HT1080 (cell line): ENCODE results near the gene DAND5. TPM values are rescaled to one million over a fixed set of nuclear protein-coding genes. Genes with fewer than 3 reads are reported as not detected.
A peak's percentile ranks its signal among the peaks of the same experiment; 100 is the strongest.

Source experiments
- DNase-seq: peaks from one replicate; pipeline ENCODE4 v3.0.0-alpha.2; 2015; ENCODE audit warnings: low read depth
- small RNA-seq: library from RNA; depleted of rRNA; stranded (forward); fragments of <200 nt; gene quantifications from one replicate; pipeline ENCODE3, GENCODE V24; 2014
- total RNA-seq: library from RNA; depleted of rRNA; stranded (reverse); fragments of >200 nt; shearing (Covaris generic); gene quantifications from 2 replicates; pipeline ENCODE4 v1.2.3, GENCODE V29; 2014; rRNA removed

The DAND5 gene
- total RNA-seq, 1 experiment from 2014 or later: 0.31 TPM

- peak; percentile 30 for DNase-seq
Measured at GRCh38 chr19:13022111-13022858, 52.9 kb downstream of the DAND5 start.

GRCh38 chr19:13022859-13023636 is 53.7 kb downstream of the DAND5 start:
- peak; percentile 82 for DNase-seq

- DNase-seq: no peak
Measured at GRCh38 chr19:13023656-13024055, 54.3 kb downstream of the DAND5 start.

Small RNA genes within 50 kb of the gene (small RNA-seq; reads per million reads assigned to genes)
- not detected for gene MIR5695
- gene MIR6515: 0.07 reads per million

Other genes starting within 250 kb of the DAND5 start
- 11.8 and 19.1 TPM in 2 replicates for gene TNPO2, start 245.6 kb upstream of the DAND5 start, total RNA-seq
- 290 and 342 TPM in 2 replicates for gene TRIR, start 234.9 kb upstream of the DAND5 start, total RNA-seq
- gene GET3, start 232.1 kb upstream of the DAND5 start, total RNA-seq: 138 and 140 TPM in 2 replicates
- not detected in 2 replicates for gene BEST2, start 217.8 kb upstream of the DAND5 start, total RNA-seq
- gene HOOK2, start 194.0 kb upstream of the DAND5 start, total RNA-seq: 4.7 and 6.9 TPM in 2 replicates
- gene JUNB, start 178.1 kb upstream of the DAND5 start, total RNA-seq: 33.9 and 38.1 TPM in 2 replicates
- gene PRDX2, start 167.8 kb upstream of the DAND5 start, total RNA-seq: 88.6 and 94.3 TPM in 2 replicates
- gene THSD8, start 167.5 kb upstream of the DAND5 start, total RNA-seq: not detected in 2 replicates
- gene RNASEH2A, start 163.0 kb upstream of the DAND5 start, total RNA-seq: 52.9 and 68.6 TPM in 2 replicates
- gene RTBDN, start 135.0 kb upstream of the DAND5 start, total RNA-seq: not detected in 2 replicates
- 1.9 and 3.2 TPM in 2 replicates for gene MAST1, start 131.1 kb upstream of the DAND5 start, total RNA-seq
- 0.70 and 0.74 TPM in 2 replicates for gene DNASE2, start 88.1 kb upstream of the DAND5 start, total RNA-seq
- not detected in 2 replicates for gene KLF1, start 82.4 kb upstream of the DAND5 start, total RNA-seq
- gene GCDH, start 78.4 kb upstream of the DAND5 start, total RNA-seq: 29.0 and 29.7 TPM in 2 replicates
- gene SYCE2, start 50.3 kb upstream of the DAND5 start, total RNA-seq: 0.24 TPM in 1 of 2 replicates, not detected in the other
- gene FARSA, start 35.9 kb upstream of the DAND5 start, total RNA-seq: 192 and 239 TPM in 2 replicates
- gene CALR, start 31.0 kb upstream of the DAND5 start, total RNA-seq: 1,453 and 1,684 TPM in 2 replicates
- gene RAD23A, start 23.7 kb upstream of the DAND5 start, total RNA-seq: 178 and 212 TPM in 2 replicates
- 75.2 and 77.3 TPM in 2 replicates for gene GADD45GIP1, start 12.4 kb upstream of the DAND5 start, total RNA-seq
- 12.4 and 21.7 TPM in 2 replicates for gene NFIX, start 25.9 kb downstream of the DAND5 start, total RNA-seq
- not detected in 2 replicates for gene LYL1, start 133.3 kb downstream of the DAND5 start, total RNA-seq
- 56.0 and 56.6 TPM in 2 replicates for gene TRMT1, start 147.2 kb downstream of the DAND5 start, total RNA-seq
- 126 and 181 TPM in 2 replicates for gene NACC1, start 148.7 kb downstream of the DAND5 start, total RNA-seq
- gene STX10, start 180.8 kb downstream of the DAND5 start, total RNA-seq: 109 and 122 TPM in 2 replicates
- 35.7 and 42.6 TPM in 2 replicates for gene IER2, start 180.8 kb downstream of the DAND5 start, total RNA-seq